ENCODE results near the gene KLK11. TPM values are rescaled to one million over a fixed set of nuclear protein-coding genes. Genes with fewer than 3 reads are reported as not detected.

The KLK11 gene
- total RNA-seq, 5 donors from 2014 or later (not counting 1 experiment from before 2014, with no cell fraction given): not detected

DNA sequence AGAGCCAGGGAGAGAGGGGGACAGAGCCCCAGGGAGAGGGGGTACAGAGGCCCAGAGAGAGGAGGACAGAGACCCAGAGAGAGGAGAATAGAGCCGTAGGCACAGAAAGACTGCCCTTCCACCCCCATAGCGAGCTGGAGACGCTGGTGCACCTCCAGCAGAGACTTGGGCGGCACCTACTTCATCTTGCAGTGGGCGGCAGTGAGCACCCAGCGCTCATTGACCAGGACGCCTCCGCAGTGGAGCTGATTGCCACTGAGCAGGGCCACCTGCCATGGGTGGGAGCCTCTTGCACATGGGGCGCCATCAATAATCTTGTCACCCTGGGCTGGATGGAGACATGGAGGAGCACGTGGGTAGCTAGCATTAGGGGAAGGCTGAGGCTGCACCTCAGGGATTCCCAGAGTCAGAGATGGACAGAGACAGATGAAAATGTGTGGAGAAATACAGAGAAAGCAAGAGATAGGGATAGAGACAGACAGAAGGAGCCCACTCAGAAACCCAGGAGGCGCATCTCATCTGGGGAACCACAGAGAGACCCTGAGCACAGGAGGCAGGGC, 44.7 kb downstream of the KLK11 start:
- ChIA-PET POLR2A (no interaction called here), CTCF (no interaction called here)
- DNase-seq: no peak
- Mint-ChIP-seq H3K36me3 (no peaks in the 10 kb centered on the region), H3K27ac (no peak overlapping the region), H3K4me3 (no peak overlapping the region), H3K9me3 (no peaks in the 10 kb centered on the region), H3K27me3 (peaks cover 53 to 55% of the 10 kb centered on the region in 2 donors), H3K4me1 (no peaks in the 10 kb centered on the region)
- H3K4me1 ChIP-seq (ENCODE audit: control insufficient read depth in 1 of 2, extremely low read depth in 1 of 2, insufficient read depth in 2 of 2, low read length in 2 of 2): no peaks in the 10 kb centered on the region
- 63% methylated on average over 8 of the region's 11 CpGs for whole genome bisulfite sequencing (ENCODE audit: insufficient coverage)
- no peak for ATAC-seq (replicated peaks in 1 of 4)
- peaks cover 0 to 50% of the 10 kb centered on the region in 2 experiments for H3K27me3 ChIP-seq (replicated peaks in 1 of 2; ENCODE audit: control insufficient read depth in 2 of 2, extremely low read depth in 1 of 2, insufficient read depth in 2 of 2, low read length in 1 of 2)
- H3K36me3 ChIP-seq (ENCODE audit: control insufficient read depth in 2 of 2, extremely low read depth in 1 of 2, insufficient read depth in 1 of 2, low read length in 1 of 2): no peaks in the 10 kb centered on the region
- H3K27ac ChIP-seq (ENCODE audit: low read length): no peak overlapping the region
- no peaks in the 10 kb centered on the region for H3K9me3 ChIP-seq
- no peak overlapping the region for H3K4me3 ChIP-seq (ENCODE audit: control insufficient read depth in 1 of 2, extremely low read depth in 1 of 2, low read length in 1 of 2)

DNA sequence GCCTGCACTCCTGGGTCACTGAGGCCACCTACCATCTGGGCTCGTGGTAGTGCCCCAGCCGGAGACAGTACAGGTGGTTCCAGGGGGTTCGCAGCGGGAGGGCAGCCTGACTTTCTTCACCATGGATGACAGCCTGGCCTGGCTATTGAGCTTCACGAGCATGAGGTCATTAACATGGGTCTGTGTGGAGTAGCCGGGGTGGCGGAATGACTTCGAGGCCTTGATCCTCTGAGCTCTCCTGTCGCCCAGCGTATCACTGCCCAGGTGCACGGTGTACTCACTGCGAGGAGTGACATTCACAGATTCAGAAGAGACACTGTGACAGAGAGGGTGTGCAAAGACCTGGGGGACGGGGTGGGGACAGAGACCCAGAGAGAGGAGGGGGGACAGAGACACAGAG, 46.2 kb downstream of the KLK11 start:
- H3K27me3 ChIP-seq (replicated peaks in 1 of 2; ENCODE audit: control insufficient read depth in 2 of 2, extremely low read depth in 1 of 2, insufficient read depth in 2 of 2, low read length in 1 of 2): peaks cover 0 to 59% of the 10 kb centered on the region in 2 experiments
- H3K9me3 ChIP-seq: no peaks in the 10 kb centered on the region
- ATAC-seq (replicated peaks in 1 of 4) (no peak), DNase-seq (no peak)
- CTCF ChIA-PET: no interaction called here
- 68% methylated on average over 13 of the region's 13 CpGs for WGBS (ENCODE audit: insufficient coverage)
- POLR2A ChIA-PET: no interaction called here
- no peaks in the 10 kb centered on the region for H3K36me3 ChIP-seq (ENCODE audit: control insufficient read depth in 2 of 2, extremely low read depth in 1 of 2, insufficient read depth in 1 of 2, low read length in 1 of 2)
- no peaks in the 10 kb centered on the region for H3K4me1 Mint-ChIP-seq
- no peak overlapping the region for H3K4me3 Mint-ChIP-seq
- no peak overlapping the region for H3K27ac ChIP-seq (ENCODE audit: low read length)
- no peak overlapping the region for H3K4me3 ChIP-seq (ENCODE audit: control insufficient read depth in 1 of 2, extremely low read depth in 1 of 2, low read length in 1 of 2)
- no peaks in the 10 kb centered on the region for H3K4me1 ChIP-seq (ENCODE audit: control insufficient read depth in 1 of 2, extremely low read depth in 1 of 2, insufficient read depth in 2 of 2, low read length in 2 of 2)
- H3K27ac Mint-ChIP-seq: no peak overlapping the region
- peaks cover 55 to 58% of the 10 kb centered on the region in 2 donors for H3K27me3 Mint-ChIP-seq
- H3K9me3 Mint-ChIP-seq: no peaks in the 10 kb centered on the region
- H3K36me3 Mint-ChIP-seq: no peaks in the 10 kb centered on the region

DNA sequence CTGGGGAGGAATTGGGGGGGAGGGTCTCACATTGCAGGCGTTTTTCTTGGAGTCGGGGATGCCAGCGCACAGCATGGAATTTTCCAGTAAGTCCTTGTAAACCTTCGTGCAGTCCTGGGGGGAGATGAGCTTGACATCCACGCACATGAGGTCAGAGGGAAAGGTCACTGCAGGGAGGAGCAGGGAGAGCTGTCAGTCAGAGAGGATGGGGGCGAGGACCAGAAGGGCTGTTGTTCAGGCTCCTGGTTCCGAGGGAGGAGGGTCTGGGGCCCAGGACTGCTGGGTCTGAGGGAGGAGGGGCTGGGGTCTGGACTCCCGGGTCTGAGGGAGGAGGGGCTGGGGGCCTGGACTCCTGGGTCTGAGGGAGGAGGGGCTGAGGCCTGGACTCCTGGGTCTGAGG, 46.7 kb downstream of the KLK11 start:
- ATAC-seq (replicated peaks in 1 of 4) (no peak), DNase-seq (no peak)
- no peak overlapping the region for H3K4me3 ChIP-seq (ENCODE audit: control insufficient read depth in 1 of 2, extremely low read depth in 1 of 2, low read length in 1 of 2)
- no peaks in the 10 kb centered on the region for H3K36me3 Mint-ChIP-seq
- no peaks in the 10 kb centered on the region for H3K4me1 Mint-ChIP-seq
- no peak overlapping the region for H3K27ac ChIP-seq (ENCODE audit: low read length)
- H3K9me3 ChIP-seq: no peaks in the 10 kb centered on the region
- H3K27ac Mint-ChIP-seq: no peak overlapping the region
- no peak overlapping the region for H3K4me3 Mint-ChIP-seq
- H3K27me3 Mint-ChIP-seq: peaks cover 51 to 56% of the 10 kb centered on the region in 2 donors
- peaks cover 0 to 59% of the 10 kb centered on the region in 2 experiments for H3K27me3 ChIP-seq (replicated peaks in 1 of 2; ENCODE audit: control insufficient read depth in 2 of 2, extremely low read depth in 1 of 2, insufficient read depth in 2 of 2, low read length in 1 of 2)
- no peaks in the 10 kb centered on the region for H3K36me3 ChIP-seq (ENCODE audit: control insufficient read depth in 2 of 2, extremely low read depth in 1 of 2, insufficient read depth in 1 of 2, low read length in 1 of 2)
- WGBS (ENCODE audit: insufficient coverage): 53% methylated on average over 6 of the region's 8 CpGs
- POLR2A ChIA-PET: no interaction called here
- no peaks in the 10 kb centered on the region for H3K4me1 ChIP-seq (ENCODE audit: control insufficient read depth in 1 of 2, extremely low read depth in 1 of 2, insufficient read depth in 2 of 2, low read length in 2 of 2)
- CTCF ChIA-PET: no interaction called here
- no peaks in the 10 kb centered on the region for H3K9me3 Mint-ChIP-seq

DNA sequence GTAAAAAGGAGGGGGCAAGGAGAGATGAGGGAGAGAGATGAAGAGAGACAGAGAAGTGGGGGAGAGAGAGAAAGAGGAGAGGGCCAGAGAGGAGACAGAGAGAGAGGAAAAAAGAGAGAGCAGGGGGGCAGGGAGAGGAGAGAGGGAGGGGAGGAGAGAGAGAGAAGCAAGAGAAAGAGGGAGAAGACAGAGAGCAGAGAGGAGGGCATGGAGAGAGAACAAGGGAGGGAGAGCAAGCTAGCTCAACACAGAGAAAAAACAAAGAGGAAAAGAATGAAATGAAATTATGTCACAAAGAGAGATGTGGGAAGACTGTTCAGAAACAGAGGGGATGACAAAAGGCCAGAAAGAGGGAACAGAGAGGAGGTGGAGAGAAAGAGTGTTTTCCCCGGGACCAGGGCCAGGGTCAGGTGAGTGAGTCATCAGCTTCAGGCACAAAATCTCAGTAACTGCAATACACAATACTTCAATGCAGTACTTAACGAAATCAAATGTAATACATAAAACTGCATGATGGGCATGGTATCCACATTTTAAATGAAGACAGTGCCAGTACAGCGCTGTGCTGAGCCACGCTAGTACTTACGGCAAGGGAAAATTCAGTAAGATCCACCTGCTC, 47.5 kb downstream of the KLK11 start:
- no peaks in the 10 kb centered on the region for H3K36me3 ChIP-seq (ENCODE audit: control insufficient read depth in 2 of 2, extremely low read depth in 1 of 2, insufficient read depth in 1 of 2, low read length in 1 of 2)
- H3K9me3 ChIP-seq: no peaks in the 10 kb centered on the region
- Mint-ChIP-seq H3K4me3 (no peak overlapping the region), H3K4me1 (no peaks in the 10 kb centered on the region), H3K27ac (no peak overlapping the region), H3K36me3 (no peaks in the 10 kb centered on the region), H3K27me3 (peaks cover 53 to 57% of the 10 kb centered on the region in 2 donors), H3K9me3 (no peaks in the 10 kb centered on the region)
- ChIA-PET CTCF (no interaction called here), POLR2A (no interaction called here)
- WGBS (ENCODE audit: insufficient coverage): 82% methylated on average over 4 of the region's 5 CpGs
- H3K4me1 ChIP-seq (ENCODE audit: control insufficient read depth in 1 of 2, extremely low read depth in 1 of 2, insufficient read depth in 2 of 2, low read length in 2 of 2): no peaks in the 10 kb centered on the region
- no peak overlapping the region for H3K27ac ChIP-seq (ENCODE audit: low read length)
- no peak for DNase-seq
- ATAC-seq (replicated peaks in 1 of 4): no peak
- H3K27me3 ChIP-seq (replicated peaks in 1 of 2; ENCODE audit: control insufficient read depth in 2 of 2, extremely low read depth in 1 of 2, insufficient read depth in 2 of 2, low read length in 1 of 2): peaks cover 0 to 52% of the 10 kb centered on the region in 2 experiments
- H3K4me3 ChIP-seq (ENCODE audit: control insufficient read depth in 1 of 2, extremely low read depth in 1 of 2, low read length in 1 of 2): no peak overlapping the region

GRCh38 chr19:50977626-50978025, 48.8 kb downstream of the KLK11 start:
- DNase-seq (no peak), ATAC-seq (replicated peaks in 1 of 4) (no peak)
- H3K36me3 ChIP-seq (ENCODE audit: control insufficient read depth in 2 of 2, extremely low read depth in 1 of 2, insufficient read depth in 1 of 2, low read length in 1 of 2): no peaks in the 10 kb centered on the region
- Mint-ChIP-seq H3K36me3 (no peaks in the 10 kb centered on the region), H3K4me3 (no peak overlapping the region), H3K4me1 (no peaks in the 10 kb centered on the region), H3K27me3 (peaks cover 59 to 66% of the 10 kb centered on the region in 2 donors), H3K27ac (no peak overlapping the region), H3K9me3 (no peaks in the 10 kb centered on the region)
- 75% methylated on average over 1 of the region's 4 CpGs for WGBS (ENCODE audit: insufficient coverage)
- CTCF ChIA-PET: no interaction called here
- POLR2A ChIA-PET: no interaction called here
- peaks cover 0 to 53% of the 10 kb centered on the region in 2 experiments for H3K27me3 ChIP-seq (replicated peaks in 1 of 2; ENCODE audit: control insufficient read depth in 2 of 2, extremely low read depth in 1 of 2, insufficient read depth in 2 of 2, low read length in 1 of 2)
- H3K4me1 ChIP-seq (ENCODE audit: control insufficient read depth in 1 of 2, extremely low read depth in 1 of 2, insufficient read depth in 2 of 2, low read length in 2 of 2): no peaks in the 10 kb centered on the region
- no peak overlapping the region for H3K27ac ChIP-seq (ENCODE audit: low read length)
- no peak overlapping the region for H3K4me3 ChIP-seq (ENCODE audit: control insufficient read depth in 1 of 2, extremely low read depth in 1 of 2, low read length in 1 of 2)
- no peaks in the 10 kb centered on the region for H3K9me3 ChIP-seq

GRCh38 chr19:50975766-50976165, 50.6 kb downstream of the KLK11 start:
- DNase-seq (no peak), ATAC-seq (replicated peaks in 1 of 4) (no peak)
- H3K4me3 Mint-ChIP-seq: no peak overlapping the region
- H3K4me1 Mint-ChIP-seq: no peaks in the 10 kb centered on the region
- peaks cover 49 to 62% of the 10 kb centered on the region in 2 donors for H3K27me3 Mint-ChIP-seq
- no peaks in the 10 kb centered on the region for H3K9me3 Mint-ChIP-seq
- no peaks in the 10 kb centered on the region for H3K9me3 ChIP-seq
- H3K36me3 ChIP-seq (ENCODE audit: control insufficient read depth in 2 of 2, extremely low read depth in 1 of 2, insufficient read depth in 1 of 2, low read length in 1 of 2): no peaks in the 10 kb centered on the region
- H3K36me3 Mint-ChIP-seq: no peaks in the 10 kb centered on the region
- H3K27me3 ChIP-seq (replicated peaks in 1 of 2; ENCODE audit: control insufficient read depth in 2 of 2, extremely low read depth in 1 of 2, insufficient read depth in 2 of 2, low read length in 1 of 2): peaks cover 0 to 54% of the 10 kb centered on the region in 2 experiments
- H3K4me1 ChIP-seq (ENCODE audit: control insufficient read depth in 1 of 2, extremely low read depth in 1 of 2, insufficient read depth in 2 of 2, low read length in 2 of 2): no peaks in the 10 kb centered on the region
- no peak overlapping the region for H3K27ac ChIP-seq (ENCODE audit: low read length)
- ChIA-PET POLR2A (no interaction called here), CTCF (no interaction called here)
- H3K4me3 ChIP-seq (ENCODE audit: control insufficient read depth in 1 of 2, extremely low read depth in 1 of 2, low read length in 1 of 2): no peak overlapping the region
- 39% methylated on average over 5 of the region's 8 CpGs for WGBS (ENCODE audit: insufficient coverage)
- no peak overlapping the region for H3K27ac Mint-ChIP-seq
